IPS-15b (cell line): ENCODE results near the gene R3HDM1.
"Not testable (repeated sequence)": the region's sequence is repeated elsewhere in the genome, so short reads cannot be mapped to it uniquely, and the experiment has no call there.

Source experiments
- H3K27me3 ChIP-seq: one replicate; pipeline ENCODE4 v1.6.1; 2013; ENCODE audit warnings: low read length; ENCODE audit not compliant: control insufficient read depth, insufficient read depth
- H3K36me3 ChIP-seq: one replicate; pipeline ENCODE4 v1.6.1; 2013; ENCODE audit warnings: low read length; ENCODE audit not compliant: control insufficient read depth, insufficient read depth
- H3K4me1 ChIP-seq: one replicate; pipeline ENCODE4 v1.6.1; 2013; ENCODE audit warnings: mild to moderate bottlenecking, low read length; ENCODE audit not compliant: control insufficient read depth, insufficient read depth
- H3K4me3 ChIP-seq: one replicate; pipeline ENCODE4 v1.5.1; 2013; ENCODE audit warnings: low read depth, low read length
- H3K9ac ChIP-seq: one replicate; pipeline ENCODE4 v1.6.1; 2013; ENCODE audit warnings: low read depth, mild to moderate bottlenecking, low read length
- H3K9me3 ChIP-seq: one replicate; pipeline ENCODE4 v1.6.1; 2013; ENCODE audit warnings: mild to moderate bottlenecking, low read length; ENCODE audit not compliant: control insufficient read depth, insufficient read depth

R3HDM1 gene

GRCh38 chr2:135647836-135648579 lies 116.7 kb downstream of the R3HDM1 start:
- no peak overlapping the region for H3K9ac ChIP-seq
- H3K27me3 ChIP-seq, result no peaks in the 10 kb centered on the region
- H3K9me3 ChIP-seq, result no peaks in the 10 kb centered on the region
- no peaks in the 10 kb centered on the region for H3K4me1 ChIP-seq
- H3K4me3 ChIP-seq, result no peak overlapping the region
- H3K36me3 ChIP-seq, result peaks cover 8% of the 10 kb centered on the region

- H3K9me3 ChIP-seq, result no peaks in the 10 kb centered on the region
- H3K27me3 ChIP-seq, result no peaks in the 10 kb centered on the region
- no peak overlapping the region for H3K4me3 ChIP-seq
- no peaks in the 10 kb centered on the region for H3K4me1 ChIP-seq
- H3K36me3 ChIP-seq, result peaks cover 5% of the 10 kb centered on the region
- H3K9ac ChIP-seq, result no peak overlapping the region
Measured at GRCh38 chr2:135650721-135651120, 119.4 kb downstream of the R3HDM1 start.

GRCh38 chr2:135651717-135652116 lies 120.4 kb downstream of the R3HDM1 start:
- no peaks in the 10 kb centered on the region for H3K4me1 ChIP-seq
- no peaks in the 10 kb centered on the region for H3K9me3 ChIP-seq
- H3K36me3 ChIP-seq, result peaks cover 5% of the 10 kb centered on the region
- H3K9ac ChIP-seq, result no peak overlapping the region
- H3K27me3 ChIP-seq, result no peaks in the 10 kb centered on the region
- no peak overlapping the region for H3K4me3 ChIP-seq

- H3K27me3 ChIP-seq, H3K36me3 ChIP-seq, H3K4me1 ChIP-seq, H3K9ac ChIP-seq, H3K4me3 ChIP-seq, H3K9me3 ChIP-seq: not testable (repeated sequence)
Measured at GRCh38 chr2:135654239-135654638, 123.0 kb downstream of the R3HDM1 start.

GRCh38 chr2:135657806-135658582 lies 126.7 kb downstream of the R3HDM1 start:
- no peaks in the 10 kb centered on the region for H3K36me3 ChIP-seq
- H3K4me3 ChIP-seq, result no peak overlapping the region
- no peaks in the 10 kb centered on the region for H3K4me1 ChIP-seq
- H3K27me3 ChIP-seq, result no peaks in the 10 kb centered on the region
- no peak overlapping the region for H3K9ac ChIP-seq
- no peaks in the 10 kb centered on the region for H3K9me3 ChIP-seq

- no peaks in the 10 kb centered on the region for H3K9me3 ChIP-seq
- no peaks in the 10 kb centered on the region for H3K36me3 ChIP-seq
- H3K27me3 ChIP-seq, result no peaks in the 10 kb centered on the region
- no peak overlapping the region for H3K9ac ChIP-seq
- no peaks in the 10 kb centered on the region for H3K4me1 ChIP-seq
- no peak overlapping the region for H3K4me3 ChIP-seq
Measured at GRCh38 chr2:135662088-135662487, 130.8 kb downstream of the R3HDM1 start.

- H3K36me3 ChIP-seq, result no peaks in the 10 kb centered on the region
- no peak overlapping the region for H3K9ac ChIP-seq
- no peak overlapping the region for H3K4me3 ChIP-seq
- no peaks in the 10 kb centered on the region for H3K4me1 ChIP-seq
- no peaks in the 10 kb centered on the region for H3K9me3 ChIP-seq
- no peaks in the 10 kb centered on the region for H3K27me3 ChIP-seq
Measured at GRCh38 chr2:135663148-135663700, 131.9 kb downstream of the R3HDM1 start.

- no peaks in the 10 kb centered on the region for H3K27me3 ChIP-seq
- no peak overlapping the region for H3K9ac ChIP-seq
- H3K36me3 ChIP-seq, result no peaks in the 10 kb centered on the region
- H3K4me1 ChIP-seq, result no peaks in the 10 kb centered on the region
- H3K9me3 ChIP-seq, result no peaks in the 10 kb centered on the region
- H3K4me3 ChIP-seq, result no peak overlapping the region
Measured at GRCh38 chr2:135664623-135665068, 133.4 kb downstream of the R3HDM1 start.

GRCh38 chr2:135667045-135667444 lies 135.8 kb downstream of the R3HDM1 start:
- no peaks in the 10 kb centered on the region for H3K36me3 ChIP-seq

GRCh38 chr2:135674453-135674852 lies 143.2 kb downstream of the R3HDM1 start:
- H3K4me1 ChIP-seq, result no peaks in the 10 kb centered on the region
- peaks cover 2% of the 10 kb centered on the region for H3K36me3 ChIP-seq
- no peak overlapping the region for H3K4me3 ChIP-seq
- no peak overlapping the region for H3K9ac ChIP-seq
- no peaks in the 10 kb centered on the region for H3K9me3 ChIP-seq
- H3K27me3 ChIP-seq, result no peaks in the 10 kb centered on the region

More at GRCh38 chr2:135667045-135667444, 135.8 kb downstream of the R3HDM1 start:
- no peak overlapping the region for H3K4me3 ChIP-seq
- H3K27me3 ChIP-seq, result no peaks in the 10 kb centered on the region
- no peaks in the 10 kb centered on the region for H3K9me3 ChIP-seq
- H3K4me1 ChIP-seq, result no peaks in the 10 kb centered on the region
- H3K9ac ChIP-seq, result no peak overlapping the region

GRCh38 chr2:135676031-135676430 lies 144.7 kb downstream of the R3HDM1 start:
- H3K36me3 ChIP-seq, result peaks cover 2% of the 10 kb centered on the region
- H3K27me3 ChIP-seq, result no peaks in the 10 kb centered on the region
- H3K9ac ChIP-seq, result no peak overlapping the region
- H3K4me3 ChIP-seq, result no peak overlapping the region
- no peaks in the 10 kb centered on the region for H3K4me1 ChIP-seq
- no peaks in the 10 kb centered on the region for H3K9me3 ChIP-seq

- Histone ChIP-seq H3K4me3 (no peak overlapping the region), H3K9ac (no peak overlapping the region), H3K36me3 (peaks cover 2% of the 10 kb centered on the region), H3K9me3 (no peaks in the 10 kb centered on the region), H3K27me3 (no peaks in the 10 kb centered on the region), H3K4me1 (no peaks in the 10 kb centered on the region)
Measured at GRCh38 chr2:135679125-135679524, 147.8 kb downstream of the R3HDM1 start.
